Peyer's patch (tissue), 4 donors: ENCODE results near the gene MRM1. TPM values are rescaled to one million over a fixed set of nuclear protein-coding genes. Genes with fewer than 3 reads are reported as not detected.
A peak's percentile ranks its signal among the peaks of the same experiment; 100 is the strongest.

Experiments
- DNase-seq, 3 donors: peaks; one replicate each; pipeline ENCODE4 v3.0.0-alpha.2; 2017 to 2019
- H3K27ac ChIP-seq, 4 donors: fragments of 200-600 bp; sonication (generic); one replicate each; pipeline ENCODE4 v1.5.1; 2016 to 2019
- H3K27me3 ChIP-seq, 2 donors: fragments of 200-600 bp; sonication (generic); one replicate each; pipeline ENCODE4 v1.5.1; 2019
- H3K36me3 ChIP-seq, 3 donors: fragments of 200-600 bp; sonication (generic); one replicate each; pipeline ENCODE4 v1.5.1; 2016 to 2019
- H3K4me1 ChIP-seq, 4 donors: fragments of 200-600 bp; sonication (generic); one replicate each; pipeline ENCODE4 v1.5.1; 2016 to 2019
- H3K4me3 ChIP-seq, 4 donors: fragments of 200-600 bp; sonication (generic); 1 replicate in 3 of 4; 2 replicates in 1 of 4; pipeline ENCODE4 v1.5.1; 2016 to 2019; ENCODE audit warnings: mild to moderate bottlenecking in 1 of 4
- H3K9me3 ChIP-seq, 4 donors: fragments of 200-600 bp; sonication (generic); one replicate each; pipeline ENCODE4 v1.5.1; 2016 to 2019; ENCODE audit warnings: mild to moderate bottlenecking in 1 of 4
- CTCF ChIP-seq, 6 experiments: fragments of 450-650 bp in 4 of 6; fragments of 200-600 bp in 2 of 6; sonication (generic) in 1 of 6; IDR thresholded peaks; one replicate each; pipeline ENCODE4 v1.5.1; 2017 to 2019; ENCODE audit warnings: antibody characterized with exemption in 6 of 6, mild to moderate bottlenecking in 3 of 6, moderate library complexity in 1 of 6
- POLR2A ChIP-seq, 2 donors: fragments of 450-650 bp; IDR thresholded peaks; one replicate each; pipeline ENCODE4 v1.5.1; 2017; ENCODE audit warnings: antibody characterized with exemption in 2 of 2, mild to moderate bottlenecking in 2 of 2, moderate library complexity in 2 of 2
- total RNA-seq, 4 donors: library from RNA; depleted of rRNA; stranded (reverse); fragments of >200 nt; gene quantifications; one replicate each; pipeline ENCODE4 v1.1.0, GENCODE V29; 2016

The MRM1 gene
- total RNA-seq, 4 donors from 2014 or later, result 6.6 to 18.8 (median 13.9) TPM

GRCh38 chr17:36592316-36592715 lies 9.1 kb upstream of the MRM1 start:
- Histone ChIP-seq H3K27me3 (no peaks in the 10 kb centered on the region), H3K4me1 (peaks cover 2 to 48% (median 5%) of the 10 kb centered on the region in 4 donors), H3K27ac (peak overlapping the region; percentile 76 to 90 (median 88)), H3K4me3 (peak overlapping the region; percentile 66 to 95 (median 88)), H3K9me3 (no peaks in the 10 kb centered on the region), H3K36me3 (peaks cover 0 to 27% (median 0%) of the 10 kb centered on the region in 3 donors)
- peak in 1 of 3 donors; percentile 53 for DNase-seq
- no peak for TF ChIP-seq CTCF (IDR thresholded peaks at IDR 0.05)
- no peak for TF ChIP-seq POLR2A (IDR thresholded peaks at IDR 0.05)

GRCh38 chr17:36592716-36593321 lies 8.6 kb upstream of the MRM1 start:
- Histone ChIP-seq H3K27me3 (no peaks in the 10 kb centered on the region), H3K4me1 (peaks cover 2 to 52% (median 5%) of the 10 kb centered on the region in 4 donors), H3K36me3 (peaks cover 0 to 22% (median 0%) of the 10 kb centered on the region in 3 donors), H3K4me3 (peak overlapping the region; percentile 66 to 95 (median 88)), H3K9me3 (no peaks in the 10 kb centered on the region), H3K27ac (peak overlapping the region in 3 of 4 donors; percentile 88 to 90 (median 89))
- peak in 2 of 3 donors; percentile 74 to 87 for DNase-seq
- peak; percentile 95 to 96 for TF ChIP-seq POLR2A (IDR thresholded peaks at IDR 0.05)
- TF ChIP-seq CTCF (IDR thresholded peaks at IDR 0.05), result no peak

GRCh38 chr17:36593656-36594316 lies 7.6 kb upstream of the MRM1 start:
- H3K36me3 ChIP-seq, result peaks cover 0 to 15% (median 0%) of the 10 kb centered on the region in 3 donors
- TF ChIP-seq CTCF (IDR thresholded peaks at IDR 0.05), result no peak
- TF ChIP-seq POLR2A (IDR thresholded peaks at IDR 0.05), result peak; percentile 57 to 72
- peak overlapping the region in 2 of 4 donors; percentile 66 to 84 for H3K4me3 ChIP-seq
- H3K27me3 ChIP-seq, result no peaks in the 10 kb centered on the region
- no peaks in the 10 kb centered on the region for H3K9me3 ChIP-seq
- peak in 2 of 3 donors; percentile 63 to 69 for DNase-seq
- H3K4me1 ChIP-seq, result peaks cover 2 to 62% (median 5%) of the 10 kb centered on the region in 4 donors
- peak overlapping the region in 3 of 4 donors; percentile 88 to 90 (median 89) for H3K27ac ChIP-seq

GRCh38 chr17:36594626-36595401 lies 6.6 kb upstream of the MRM1 start:
- Histone ChIP-seq H3K9me3 (no peaks in the 10 kb centered on the region), H3K27ac (peak overlapping the region in 3 of 4 donors; percentile 88 to 90 (median 89)), H3K27me3 (no peaks in the 10 kb centered on the region), H3K36me3 (peaks cover 0 to 7% (median 0%) of the 10 kb centered on the region in 3 donors), H3K4me3 (peak overlapping the region in 2 of 4 donors; percentile 5 to 66), H3K4me1 (peaks cover 2 to 70% (median 5%) of the 10 kb centered on the region in 4 donors)
- DNase-seq, result peak in 1 of 3 donors; percentile 70
- TF ChIP-seq POLR2A (IDR thresholded peaks at IDR 0.05) (peak; percentile 11 to 24), CTCF (IDR thresholded peaks at IDR 0.05) (no peak)

- H3K9me3 ChIP-seq, result no peaks in the 10 kb centered on the region
- no peaks in the 10 kb centered on the region for H3K27me3 ChIP-seq
- TF ChIP-seq CTCF (IDR thresholded peaks at IDR 0.05) (no peak), POLR2A (IDR thresholded peaks at IDR 0.05) (peak; percentile 29 to 81)
- peaks cover 2 to 75% (median 10%) of the 10 kb centered on the region in 4 donors for H3K4me1 ChIP-seq
- no peak overlapping the region for H3K4me3 ChIP-seq
- H3K36me3 ChIP-seq, result peaks cover 0 to 7% (median 0%) of the 10 kb centered on the region in 3 donors
- peak overlapping the region in 3 of 4 donors; percentile 59 to 83 (median 83) for H3K27ac ChIP-seq
- DNase-seq, result peak in 2 of 3 donors; percentile 83 to 86
Observed at GRCh38 chr17:36597226-36597625, 4.2 kb upstream of the MRM1 start.
